Sigmoid colon (tissue), 7 donors: ENCODE data around the gene VDR. TPM values are rescaled to one million over a fixed set of nuclear protein-coding genes. Genes with fewer than 3 reads are reported as not detected.

Experiments used
- DNase-seq: peaks from one replicate; pipeline ENCODE4 v3.0.0-alpha.2; 2019
- H3K27ac ChIP-seq, 4 donors: fragments of 200-600 bp; sonication (generic); one replicate each; pipeline ENCODE4 v1.5.1; 2016 to 2019; ENCODE audit warnings: mild to moderate bottlenecking in 1 of 4
- H3K27me3 ChIP-seq, 3 donors: fragments of 200-600 bp; sonication (generic); one replicate each; pipeline ENCODE4 v1.5.1; 2019; ENCODE audit warnings: mild to moderate bottlenecking in 1 of 3
- H3K36me3 ChIP-seq, 4 donors: fragments of 200-600 bp; sonication (generic); one replicate each; pipeline ENCODE4 v1.5.1; 2016 to 2019
- H3K4me1 ChIP-seq, 4 donors: fragments of 200-600 bp; sonication (generic); one replicate each; pipeline ENCODE4 v1.5.1; 2017 to 2019
- H3K4me3 ChIP-seq, 4 donors: fragments of 200-600 bp; sonication (generic); one replicate each; pipeline ENCODE4 v1.5.1; 2017 to 2019; ENCODE audit warnings: mild to moderate bottlenecking in 2 of 4, moderate library complexity in 1 of 4
- H3K9me3 ChIP-seq, 4 donors: fragments of 200-600 bp in 3 of 4; sonication (generic) in 3 of 4; one replicate each; pipeline versions ENCODE4 v1.5.1 to v1.6.1; 2013 to 2019
- CTCF ChIP-seq, 4 experiments: fragments of 450-650 bp in 3 of 4; fragments of 200-600 bp in 1 of 4; IDR thresholded peaks; one replicate each; pipeline ENCODE4 v1.5.1; 2016 to 2019; ENCODE audit warnings: antibody characterized with exemption in 4 of 4, mild to moderate bottlenecking in 3 of 4, moderate library complexity in 2 of 4
- EP300 ChIP-seq, 4 donors: sonication (generic); formaldehyde crosslinking; IDR thresholded peaks; one replicate each; pipeline ENCODE4 v1.6.1; 2017; ENCODE audit warnings: antibody characterized with exemption in 4 of 4
- POLR2A ChIP-seq, 2 donors: fragments of 450-650 bp; IDR thresholded peaks; one replicate each; pipeline ENCODE4 v1.6.1; 2016; ENCODE audit warnings: antibody characterized with exemption in 2 of 2, mild to moderate bottlenecking in 2 of 2, moderate library complexity in 2 of 2
- POLR2AphosphoS5 ChIP-seq, 4 donors: sonication (generic); formaldehyde crosslinking; IDR thresholded peaks; one replicate each; pipeline ENCODE4 v1.6.1; 2017; ENCODE audit warnings: antibody characterized with exemption in 4 of 4
- WGBS, 2 donors: extraction: QIAGEN DNeasy Blood & Tissue Kit; methylation state at CpG; one replicate each; pipeline ENCODE4 v1.1.7; 2013; 5-methylcytosine and 5-hydroxymethylcytosine counted together
- intact Hi-C: fragments of 100-400 bp; cut with DNase I; formaldehyde crosslinking; loops from one replicate; pipeline ENCODE4 v1.15.1; 2023
- polyA plus RNA-seq, 3 donors: library from polyadenylated mRNA; stranded (reverse); fragments of 200-250 nt; gene quantifications; one replicate each; pipeline ENCODE4 v1.2.3, GENCODE V29; 2013
- total RNA-seq, 4 donors: library from RNA; depleted of rRNA; stranded (reverse); fragments of >200 nt; gene quantifications; one replicate each; pipeline ENCODE4 v1.1.0, GENCODE V29; 2016
- donor health status: healthy with polysubstance abuse.
- donor health status: Bipolar disorder and iron deficiency.
- donor health status: healthy.

The VDR gene
- total and polyA plus RNA-seq, 7 donors, result 0.71 to 69.1 (median 2.5) TPM

- Histone ChIP-seq H3K27me3 (no peaks in the 10 kb centered on the region), H3K4me1 (no peaks in the 10 kb centered on the region), H3K9me3 (no peaks in the 10 kb centered on the region), H3K27ac (no peak overlapping the region), H3K4me3 (no peak overlapping the region), H3K36me3 (no peaks in the 10 kb centered on the region)
- no peak for DNase-seq
- TF ChIP-seq CTCF (IDR thresholded peaks at IDR 0.05) (no peak), POLR2AphosphoS5 (IDR thresholded peaks at IDR 0.05) (no peak), POLR2A (IDR thresholded peaks at IDR 0.05) (no peak), EP300 (IDR thresholded peaks at IDR 0.05) (no peak)
- intact Hi-C loops, result no loop called here
- WGBS, 2 donors, result 91 to 97% methylated on average over 10 of the region's 10 CpGs
These were observed 25.8 kb downstream of the VDR start for GRCh38 chr12:47878918-47879481.

DNA sequence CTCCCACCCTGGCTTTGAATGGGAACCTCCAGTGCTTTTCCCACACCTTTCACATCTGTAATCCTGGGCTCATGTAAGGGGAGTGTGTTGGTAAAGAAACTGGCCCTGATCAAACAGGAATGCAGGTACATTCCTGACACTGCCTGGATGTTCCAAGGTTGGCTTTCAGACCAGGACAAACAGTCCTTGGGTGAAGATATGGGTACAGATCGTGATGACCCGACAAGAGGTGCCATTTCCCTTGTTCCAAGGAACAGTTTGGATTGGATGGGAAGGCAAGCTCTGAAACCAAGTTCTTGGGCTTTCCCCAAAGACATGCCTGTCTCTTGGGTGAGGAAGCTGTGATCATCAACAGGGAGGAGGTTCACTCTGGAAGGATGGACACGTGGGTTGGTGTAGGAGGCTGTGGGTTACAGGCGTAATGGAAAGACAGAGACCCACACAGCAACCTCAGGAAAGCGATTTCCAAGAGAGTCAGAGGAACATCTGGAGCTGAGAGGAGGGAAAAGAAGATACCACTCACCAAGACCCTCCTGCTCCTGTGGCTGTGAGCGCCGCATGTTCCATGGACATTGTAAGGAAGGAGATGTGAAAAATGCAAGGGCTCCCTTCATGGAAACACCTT, 26.4 kb downstream of the VDR start:
- 94 to 97% methylated on average over 7 of the region's 7 CpGs for WGBS, 2 donors
- no peaks in the 10 kb centered on the region for H3K9me3 ChIP-seq
- no peak overlapping the region for H3K4me3 ChIP-seq
- no peaks in the 10 kb centered on the region for H3K36me3 ChIP-seq
- no peaks in the 10 kb centered on the region for H3K27me3 ChIP-seq
- intact Hi-C loops, result no loop called here
- no peak overlapping the region for H3K27ac ChIP-seq
- no peak for TF ChIP-seq POLR2AphosphoS5 (IDR thresholded peaks at IDR 0.05)
- TF ChIP-seq CTCF (IDR thresholded peaks at IDR 0.05), result no peak
- TF ChIP-seq POLR2A (IDR thresholded peaks at IDR 0.05), result no peak
- TF ChIP-seq EP300 (IDR thresholded peaks at IDR 0.05), result no peak
- no peaks in the 10 kb centered on the region for H3K4me1 ChIP-seq
- no peak for DNase-seq

- TF ChIP-seq CTCF (IDR thresholded peaks at IDR 0.05) (no peak), POLR2A (IDR thresholded peaks at IDR 0.05) (no peak), EP300 (IDR thresholded peaks at IDR 0.05) (no peak), POLR2AphosphoS5 (IDR thresholded peaks at IDR 0.05) (no peak)
- no peak for DNase-seq
- H3K27ac ChIP-seq, result no peak overlapping the region
- intact Hi-C loops, result no loop called here
- no peaks in the 10 kb centered on the region for H3K9me3 ChIP-seq
- no peaks in the 10 kb centered on the region for H3K4me1 ChIP-seq
- H3K36me3 ChIP-seq, result no peaks in the 10 kb centered on the region
- 72 to 82% methylated on average over 4 of the region's 4 CpGs for WGBS, 2 donors
- no peak overlapping the region for H3K4me3 ChIP-seq
- H3K27me3 ChIP-seq, result no peaks in the 10 kb centered on the region
These were observed 27.7 kb downstream of the VDR start for GRCh38 chr12:47877081-47877480.

- H3K27me3 ChIP-seq, result no peaks in the 10 kb centered on the region
- DNase-seq, result no peak
- no peak for TF ChIP-seq POLR2A (IDR thresholded peaks at IDR 0.05)
- no peak for TF ChIP-seq CTCF (IDR thresholded peaks at IDR 0.05)
- TF ChIP-seq EP300 (IDR thresholded peaks at IDR 0.05), result no peak
- TF ChIP-seq POLR2AphosphoS5 (IDR thresholded peaks at IDR 0.05), result no peak
- H3K4me3 ChIP-seq, result no peak overlapping the region
- H3K9me3 ChIP-seq, result no peaks in the 10 kb centered on the region
- no peaks in the 10 kb centered on the region for H3K4me1 ChIP-seq
- no peaks in the 10 kb centered on the region for H3K36me3 ChIP-seq
- intact Hi-C loops, result no loop called here
- no peak overlapping the region for H3K27ac ChIP-seq
These were observed 28.3 kb downstream of the VDR start for GRCh38 chr12:47876440-47876960.
